GM12891 (cell line): ENCODE measurements around the gene DGKA.

Experiments
- POLR2A ChIP-seq: IDR thresholded peaks from 2 replicates; pipeline ENCODE4 v1.6.1; 2011; ENCODE audit warnings: low read depth, low read length, control low read depth
- POLR2AphosphoS5 ChIP-seq: IDR thresholded peaks from 2 replicates; pipeline ENCODE4 v1.6.1; 2011; ENCODE audit warnings: low read depth, low read length, control low read depth
- TAF1 ChIP-seq: IDR thresholded peaks from 2 replicates; pipeline ENCODE4 v1.6.1; 2011; ENCODE audit warnings: low read depth, low read length, control low read depth

DNA sequence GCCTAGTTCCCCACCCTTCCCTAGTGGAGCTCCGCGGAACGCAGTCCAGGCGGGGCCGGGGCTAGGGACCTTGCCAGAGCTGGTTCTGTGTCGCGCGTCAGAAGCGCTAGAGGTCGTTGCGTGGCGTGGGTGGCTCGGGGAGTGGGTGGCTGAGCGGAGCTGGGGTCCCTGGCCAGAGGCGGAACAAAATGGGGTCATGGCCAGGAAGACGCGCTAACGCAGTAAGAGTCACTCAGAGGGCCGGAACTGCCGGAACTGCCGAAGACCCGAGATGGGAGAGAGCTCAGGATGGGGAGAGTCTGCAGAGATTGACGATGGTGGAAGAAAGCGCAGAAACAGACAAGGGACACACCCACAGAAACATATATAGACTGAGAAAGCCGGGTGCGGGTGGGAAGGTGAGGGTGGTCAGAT, 4.8 kb downstream of the DGKA start:
- TF ChIP-seq POLR2AphosphoS5 (no peak), POLR2A (no peak), TAF1 (no peak)
